BE2C (cell line): ENCODE measurements around the gene USP47.

Experiments
- DNase-seq: peaks from one replicate; pipeline ENCODE4 v3.0.0-alpha.2; 2020
- H3K27me3 ChIP-seq: fragments of 250-450 bp; sonication (Bioruptor Pico); 2 replicates; pipeline ENCODE4 v1.5.1; 2020; ENCODE audit warnings: mild to moderate bottlenecking
- H3K36me3 ChIP-seq: fragments of 250-450 bp; sonication (Bioruptor Pico); 2 replicates; pipeline ENCODE4 v1.5.1; 2020; ENCODE audit warnings: mild to moderate bottlenecking
- H3K4me1 ChIP-seq: fragments of 250-450 bp; sonication (Bioruptor Pico); 2 replicates; pipeline ENCODE4 v1.5.1; 2020
- H3K4me3 ChIP-seq: 2 replicates; pipeline ENCODE4 v1.5.1; 2011; ENCODE audit warnings: low read depth, low read length
- H3K9me3 ChIP-seq: fragments of 250-450 bp; sonication (Bioruptor Pico); 2 replicates; pipeline ENCODE4 v1.5.1; 2020
- CTCF ChIP-seq: IDR thresholded peaks from 2 replicates; pipeline ENCODE4 v1.5.1; 2012; ENCODE audit warnings: mild to moderate bottlenecking, low read depth, low read length

The USP47 gene

GRCh38 chr11:11961399-11962028, 119.7 kb downstream of the USP47 start:
- no peaks in the 10 kb centered on the region for H3K27me3 ChIP-seq
- TF ChIP-seq CTCF = no peak
- no peaks in the 10 kb centered on the region for H3K36me3 ChIP-seq
- no peak for DNase-seq
- no peaks in the 10 kb centered on the region for H3K4me1 ChIP-seq
- no peak overlapping the region for H3K4me3 ChIP-seq
- H3K9me3 ChIP-seq = no peaks in the 10 kb centered on the region

- H3K4me3 ChIP-seq = no peak overlapping the region
- H3K4me1 ChIP-seq = peaks cover 12% of the 10 kb centered on the region
- DNase-seq = no peak
- H3K36me3 ChIP-seq = no peaks in the 10 kb centered on the region
- H3K9me3 ChIP-seq = no peaks in the 10 kb centered on the region
- no peak for TF ChIP-seq CTCF
- no peaks in the 10 kb centered on the region for H3K27me3 ChIP-seq
Observed at GRCh38 chr11:11963067-11963466, 121.3 kb downstream of the USP47 start.

GRCh38 chr11:11963842-11964773, 122.3 kb downstream of the USP47 start:
- Histone ChIP-seq H3K4me3 (no peak overlapping the region), H3K36me3 (no peaks in the 10 kb centered on the region), H3K4me1 (peaks cover 18% of the 10 kb centered on the region), H3K27me3 (no peaks in the 10 kb centered on the region), H3K9me3 (no peaks in the 10 kb centered on the region)
- no peak for DNase-seq
- no peak for TF ChIP-seq CTCF

GRCh38 chr11:11964774-11965150, 123.0 kb downstream of the USP47 start:
- Histone ChIP-seq H3K4me1 (peaks cover 24% of the 10 kb centered on the region), H3K9me3 (no peaks in the 10 kb centered on the region), H3K36me3 (no peaks in the 10 kb centered on the region), H3K27me3 (no peaks in the 10 kb centered on the region), H3K4me3 (no peak overlapping the region)
- TF ChIP-seq CTCF = no peak
- no peak for DNase-seq

GRCh38 chr11:11965192-11965591, 123.4 kb downstream of the USP47 start:
- Histone ChIP-seq H3K27me3 (no peaks in the 10 kb centered on the region), H3K36me3 (no peaks in the 10 kb centered on the region), H3K9me3 (no peaks in the 10 kb centered on the region), H3K4me1 (peaks cover 24% of the 10 kb centered on the region), H3K4me3 (no peak overlapping the region)
- TF ChIP-seq CTCF = no peak
- DNase-seq = no peak
